Panc1 (cell line): ENCODE measurements around the gene C1orf56. TPM values are rescaled to one million over a fixed set of nuclear protein-coding genes. Genes with fewer than 3 reads are reported as not detected.

Experiments
- ATAC-seq: fragments of 200-7000 bp; cut with Tn5 transposase; 2 replicates; pipeline ENCODE4 v1.9.1; 2020; ENCODE audit warnings: mild to moderate bottlenecking, moderate library complexity
- BruUV-seq: library from RNA; stranded (reverse); fragments of 400-500 nt; replicated peaks from 2 replicates; lab custom pipeline; 2021; lab: Mats Ljungman, UMichigan
- CTCF ChIA-PET: fragments of 300-600 bp; sonication (Branson Sonifier 250); formaldehyde crosslinking; loops from one replicate; lab custom pipeline; 2022; ENCODE audit warnings: antibody characterized with exemption; lab: Charles Lee
- POLR2A ChIA-PET: fragments of 300-600 bp; sonication (Branson Sonifier 250); formaldehyde crosslinking; loops from one replicate; lab custom pipeline; 2022; ENCODE audit warnings: antibody characterized with exemption; lab: Charles Lee
- DNase-seq: peaks from one replicate; pipeline ENCODE4 v3.0.0-alpha.2; 2010; ENCODE audit warnings: low read depth, low spot score
- H3K27ac ChIP-seq: 2 replicates; pipeline ENCODE4 v1.5.1; 2011; ENCODE audit warnings: mild to moderate bottlenecking, low read length, inconsistent platforms
- H3K27me3 ChIP-seq: fragments of 200-500 bp; sonication (Bioruptor generic); 2 replicates; pipeline ENCODE4 v1.6.0; 2014; ENCODE audit warnings: low read length, inconsistent platforms; ENCODE audit not compliant: control insufficient read depth, insufficient read depth
- H3K36me3 ChIP-seq: fragments of 200-500 bp; sonication (Bioruptor generic); 2 replicates; pipeline ENCODE4 v1.5.1; 2014; ENCODE audit warnings: inconsistent platforms, mild to moderate bottlenecking, low read length, moderate library complexity; ENCODE audit not compliant: control insufficient read depth, insufficient read depth
- H3K4me1 ChIP-seq: 2 replicates; pipeline ENCODE4 v1.5.1; 2011; ENCODE audit warnings: inconsistent platforms, mild to moderate bottlenecking, low read length, moderate library complexity; ENCODE audit not compliant: control insufficient read depth, insufficient read depth
- H3K4me3 ChIP-seq, 2 experiments: 2 replicates each; pipeline ENCODE4 v1.5.1; 2011 to 2012; ENCODE audit warnings: low read depth in 2 of 2, low read length in 2 of 2, mild to moderate bottlenecking in 2 of 2, inconsistent platforms in 1 of 2, moderate library complexity in 1 of 2
- H3K9me3 ChIP-seq: fragments of 200-500 bp; sonication (Bioruptor generic); 2 replicates; pipeline ENCODE4 v1.5.1; 2014; ENCODE audit warnings: low read depth, mild to moderate bottlenecking, inconsistent platforms, low read length, moderate library complexity; ENCODE audit not compliant: control insufficient read depth, insufficient read depth
- CTCF ChIP-seq: fragments of 450-650 bp; IDR thresholded peaks from 2 replicates; pipeline ENCODE4 v1.5.1; 2017; ENCODE audit warnings: mild to moderate bottlenecking
- POLR2AphosphoS5 ChIP-seq: IDR thresholded peaks from 2 replicates; pipeline ENCODE4 v1.6.1; 2012; ENCODE audit warnings: mild to moderate bottlenecking, low read depth, low read length, moderate library complexity
- REST ChIP-seq, 2 experiments: IDR thresholded peaks; 2 replicates each; pipeline ENCODE4 v1.6.1; 2011 to 2012; ENCODE audit warnings: low read depth in 2 of 2, control low read depth in 1 of 2, low read length in 1 of 2, mild to moderate bottlenecking in 1 of 2, moderate library complexity in 1 of 2; ENCODE audit not compliant: insufficient read depth in 1 of 2
- SIN3A ChIP-seq: IDR thresholded peaks from 2 replicates; pipeline ENCODE4 v1.6.1; 2012; ENCODE audit warnings: low read depth, mild to moderate bottlenecking, low read length, moderate library complexity, borderline replicate concordance; ENCODE audit not compliant: insufficient read depth
- TCF7L2 ChIP-seq: IDR thresholded peaks from 2 replicates; pipeline ENCODE4 v1.6.1; 2011; ENCODE audit warnings: mild to moderate bottlenecking, low read depth, low read length, inconsistent platforms
- in situ Hi-C: cut with HindIII; loops from 2 replicates; pipeline ENCODE4 v1.10.0; 2016; ENCODE audit warnings: low sequenced_read_pairs, low pct_unique_long_range_greater_than_20kb
- intact Hi-C: fragments of 100-400 bp; cut with micrococcal nuclease; formaldehyde crosslinking; loops from one replicate; pipeline ENCODE4 v1.10.0; 2022; ENCODE audit not compliant: unreplicated experiment
- total RNA-seq: library from RNA; stranded (reverse); gene quantifications from one replicate; pipeline ENCODE4 v1.2.1, GENCODE V29; 2021; ENCODE audit not compliant: unreplicated experiment

The C1orf56 gene
- total RNA-seq, 1 experiment from 2014 or later, result 2.7 TPM

GRCh38 chr1:150999051-150999674 is 48.4 kb upstream of the C1orf56 start:
- DNase-seq (no peak), ATAC-seq (no peak)
- Histone ChIP-seq H3K9me3 (no peaks in the 10 kb centered on the region), H3K36me3 (no peaks in the 10 kb centered on the region), H3K4me1 (peaks cover 5% of the 10 kb centered on the region; the same call in 1 of the 2 replicates), H3K27me3 (no peaks in the 10 kb centered on the region), H3K27ac (no peak overlapping the region), H3K4me3 (no peak overlapping the region)
- ChIA-PET CTCF (no interaction called here), POLR2A (no interaction called here)
- intact Hi-C loops, result no loop called here
- in situ Hi-C loops, result no loop called here
- TF ChIP-seq REST (IDR thresholded peaks at IDR 0.05; ENCODE audit: insufficient read depth in 1 of 2, low read depth in 2 of 2, low read length in 1 of 2) (no peak), POLR2AphosphoS5 (no peak), CTCF (no peak), TCF7L2 (no peak), SIN3A (no peak)
- BruUV-seq, result no TSS peak

GRCh38 chr1:150999926-151000325 is 47.6 kb upstream of the C1orf56 start:
- BruUV-seq, result no TSS peak
- no peak for ATAC-seq
- Histone ChIP-seq H3K36me3 (no peaks in the 10 kb centered on the region), H3K4me3 (no peak overlapping the region), H3K27me3 (no peaks in the 10 kb centered on the region), H3K27ac (no peak overlapping the region), H3K9me3 (no peaks in the 10 kb centered on the region), H3K4me1 (peaks cover 5% of the 10 kb centered on the region; the same call in 1 of the 2 replicates)
- in situ Hi-C loops, result no loop called here
- DNase-seq, result no peak
- CTCF ChIA-PET, result no interaction called here
- POLR2A ChIA-PET, result no interaction called here
- intact Hi-C loops, result no loop called here
- TF ChIP-seq REST (IDR thresholded peaks at IDR 0.05; ENCODE audit: insufficient read depth in 1 of 2, low read depth in 2 of 2, low read length in 1 of 2) (no peak), SIN3A (no peak)
